ENCODE data around the gene RARS2. TPM values are rescaled to one million over a fixed set of nuclear protein-coding genes. Genes with fewer than 3 reads are reported as not detected.

Gene RARS2
- total RNA-seq, 1 donor from 2014 or later: 35.5 TPM

- H3K27me3 ChIP-seq (ENCODE audit: control insufficient read depth, insufficient read depth, low read length): no peaks in the 10 kb centered on the region
- TF ChIP-seq CTCF (IDR thresholded peaks at IDR 0.05; ENCODE audit: insufficient read depth, low read length, poor library complexity, severe bottlenecking): no peak
- DNase-seq (ENCODE audit: low read depth): no peak
- H3K4me3 ChIP-seq (ENCODE audit: low read depth, low read length): no peak overlapping the region
- no peaks in the 10 kb centered on the region for H3K36me3 ChIP-seq (ENCODE audit: control insufficient read depth, insufficient read depth, low read length)
These were observed 16.9 kb downstream of the RARS2 start for GRCh38 chr6:87572883-87573282.

- TF ChIP-seq CTCF (IDR thresholded peaks at IDR 0.05; ENCODE audit: insufficient read depth, low read length, poor library complexity, severe bottlenecking): no peak
- Histone ChIP-seq H3K36me3 (ENCODE audit: control insufficient read depth, insufficient read depth, low read length) (no peaks in the 10 kb centered on the region), H3K4me3 (ENCODE audit: low read depth, low read length) (no peak overlapping the region), H3K27me3 (ENCODE audit: control insufficient read depth, insufficient read depth, low read length) (no peaks in the 10 kb centered on the region)
- DNase-seq (ENCODE audit: low read depth): no peak
These were observed 17.8 kb downstream of the RARS2 start for GRCh38 chr6:87572021-87572420.

- Histone ChIP-seq H3K4me3 (ENCODE audit: low read depth, low read length) (no peak overlapping the region), H3K27me3 (ENCODE audit: control insufficient read depth, insufficient read depth, low read length) (no peaks in the 10 kb centered on the region), H3K36me3 (ENCODE audit: control insufficient read depth, insufficient read depth, low read length) (no peaks in the 10 kb centered on the region)
- no peak for TF ChIP-seq CTCF (IDR thresholded peaks at IDR 0.05; ENCODE audit: insufficient read depth, low read length, poor library complexity, severe bottlenecking)
- DNase-seq (ENCODE audit: low read depth): no peak
These were observed 28.8 kb downstream of the RARS2 start for GRCh38 chr6:87561017-87561416.

GRCh38 chr6:87558446-87558845 lies 31.3 kb downstream of the RARS2 start:
- no peaks in the 10 kb centered on the region for H3K27me3 ChIP-seq (ENCODE audit: control insufficient read depth, insufficient read depth, low read length)
- TF ChIP-seq CTCF (IDR thresholded peaks at IDR 0.05; ENCODE audit: insufficient read depth, low read length, poor library complexity, severe bottlenecking): no peak
- no peak for DNase-seq (ENCODE audit: low read depth)
- no peak overlapping the region for H3K4me3 ChIP-seq (ENCODE audit: low read depth, low read length)
- no peaks in the 10 kb centered on the region for H3K36me3 ChIP-seq (ENCODE audit: control insufficient read depth, insufficient read depth, low read length)

- no peaks in the 10 kb centered on the region for H3K36me3 ChIP-seq (ENCODE audit: control insufficient read depth, insufficient read depth, low read length)
- H3K4me3 ChIP-seq (ENCODE audit: low read depth, low read length): no peak overlapping the region
- no peak for TF ChIP-seq CTCF (IDR thresholded peaks at IDR 0.05; ENCODE audit: insufficient read depth, low read length, poor library complexity, severe bottlenecking)
- no peaks in the 10 kb centered on the region for H3K27me3 ChIP-seq (ENCODE audit: control insufficient read depth, insufficient read depth, low read length)
- no peak for DNase-seq (ENCODE audit: low read depth)
These were observed 34.3 kb downstream of the RARS2 start for GRCh38 chr6:87555506-87555905.

GRCh38 chr6:87553159-87553765 lies 36.5 kb downstream of the RARS2 start:
- no peak for TF ChIP-seq CTCF (IDR thresholded peaks at IDR 0.05; ENCODE audit: insufficient read depth, low read length, poor library complexity, severe bottlenecking)
- Histone ChIP-seq H3K36me3 (ENCODE audit: control insufficient read depth, insufficient read depth, low read length) (no peaks in the 10 kb centered on the region), H3K27me3 (ENCODE audit: control insufficient read depth, insufficient read depth, low read length) (no peaks in the 10 kb centered on the region), H3K4me3 (ENCODE audit: low read depth, low read length) (no peak overlapping the region)
- DNase-seq (ENCODE audit: low read depth): no peak
